ENCODE measurements around the gene PEX12. TPM values are rescaled to one million over a fixed set of nuclear protein-coding genes. Genes with fewer than 3 reads are reported as not detected.

Gene PEX12
- total and polyA plus RNA-seq, 11 donors, result 2.6 to 10.8 (median 7.9) TPM

GRCh38 chr17:35605678-35606077 is 27.3 kb upstream of the PEX12 start:
- no peak overlapping the region for H3K4me3 ChIP-seq
- ATAC-seq (no peak), DNase-seq (no peak)
- no peak overlapping the region for H3K27ac ChIP-seq
- intact Hi-C loops (cut with DNase I), result no loop called here
- H3K36me3 ChIP-seq, result peaks cover 0 to 100% (median 99%) of the 10 kb centered on the region in 9 donors
- whole genome bisulfite sequencing, 4 donors, result 87 to 94% (median 92%) methylated on average over 2 of the region's 2 CpGs
- no peak for TF ChIP-seq POLR2A (IDR thresholded peaks at IDR 0.05)
- TF ChIP-seq CTCF (IDR thresholded peaks at IDR 0.05), result no peak
- peaks cover 0 to 5% (median 0%) of the 10 kb centered on the region in 12 donors for H3K4me1 ChIP-seq
- H3K9me3 ChIP-seq, result no peaks in the 10 kb centered on the region
- H3K27me3 ChIP-seq, result no peaks in the 10 kb centered on the region

GRCh38 chr17:35603674-35604073 is 25.3 kb upstream of the PEX12 start:
- WGBS, 4 donors, result 86 to 92% (median 89%) methylated on average over 7 of the region's 7 CpGs

GRCh38 chr17:35597604-35598003 is 19.2 kb upstream of the PEX12 start:
- H3K4me3 ChIP-seq, result no peak overlapping the region
- no peaks in the 10 kb centered on the region for H3K27me3 ChIP-seq
- whole genome bisulfite sequencing, 4 donors, result 73 to 76% (median 74%) methylated on average over 5 of the region's 5 CpGs
- H3K9me3 ChIP-seq, result no peaks in the 10 kb centered on the region
- TF ChIP-seq CTCF (IDR thresholded peaks at IDR 0.05) (no peak), POLR2A (IDR thresholded peaks at IDR 0.05) (no peak)
- no peak overlapping the region for H3K27ac ChIP-seq
- peaks cover 0 to 23% (median 0%) of the 10 kb centered on the region in 12 donors for H3K4me1 ChIP-seq
- no peak for ATAC-seq
- intact Hi-C loops (cut with DNase I), result loop anchor here in 1 of 10 donors (10.0 kb wide), 2 partner anchors 57 to 227 kb away; no protein-coding TSS in a partner anchor
- peaks cover 0 to 89% (median 87%) of the 10 kb centered on the region in 9 donors for H3K36me3 ChIP-seq
- no peak for DNase-seq

More at GRCh38 chr17:35603674-35604073, 25.3 kb upstream of the PEX12 start:
- intact Hi-C loops (cut with DNase I), result no loop called here
- no peak for DNase-seq
- no peak for ATAC-seq
- no peaks in the 10 kb centered on the region for H3K27me3 ChIP-seq
- no peaks in the 10 kb centered on the region for H3K9me3 ChIP-seq
- H3K4me1 ChIP-seq, result peaks cover 0 to 9% (median 0%) of the 10 kb centered on the region in 12 donors
- H3K36me3 ChIP-seq, result peaks cover 0 to 100% (median 99%) of the 10 kb centered on the region in 9 donors
- no peak for TF ChIP-seq POLR2A (IDR thresholded peaks at IDR 0.05)
- no peak for TF ChIP-seq CTCF (IDR thresholded peaks at IDR 0.05)
- H3K27ac ChIP-seq, result no peak overlapping the region
- no peak overlapping the region for H3K4me3 ChIP-seq

- 85 to 90% (median 88%) methylated on average over 30 to 54 of the region's 54 CpGs for WGBS, 4 donors
- intact Hi-C loops (cut with DNase I), result loop anchor here in 1 of 10 donors (10.0 kb wide), 2 partner anchors 58 to 228 kb away; no protein-coding TSS in a partner anchor
- Histone ChIP-seq H3K27me3 (no peaks in the 10 kb centered on the region), H3K9me3 (no peaks in the 10 kb centered on the region), H3K27ac (no peak overlapping the region), H3K36me3 (peaks cover 0 to 85% (median 77%) of the 10 kb centered on the region in 9 donors), H3K4me1 (peaks cover 0 to 26% (median 6%) of the 10 kb centered on the region in 12 donors), H3K4me3 (no peak overlapping the region)
- no peak for DNase-seq
- ATAC-seq, result peak in 2 of 4 donors; percentile 26 to 66
- TF ChIP-seq CTCF (IDR thresholded peaks at IDR 0.05) (peak in 2 of 12 donors; percentile 8), POLR2A (IDR thresholded peaks at IDR 0.05) (no peak)
Observed at GRCh38 chr17:35596530-35597233, 18.3 kb upstream of the PEX12 start.
